Ammon's horn (tissue), 1 donor: ENCODE measurements around the gene TLE3.
"Not testable (repeated sequence)": the region's sequence is repeated elsewhere in the genome, so short reads cannot be mapped to it uniquely, and the experiment has no call there.

ENCODE experiments used
- DNase-seq: peaks from one replicate; pipeline ENCODE4 v3.0.0-alpha.2; 2016; ENCODE audit warnings: low spot score

The TLE3 gene

GRCh38 chr15:70097321-70098152 lies at the start of gene TLE3:
TLE3 (minus strand) TSS chr15:70097917; CDS start chr15:70096798, 1,119 bp downstream.
- peak; percentile 99 for DNase-seq

- DNase-seq: no peak
Observed at GRCh38 chr15:70147178-70147760, 49.6 kb upstream of the TLE3 start.

GRCh38 chr15:70146771-70147170 lies 49.1 kb upstream of the TLE3 start:
- DNase-seq: no peak

- DNase-seq: no peak
Observed at GRCh38 chr15:70146162-70146561, 48.4 kb upstream of the TLE3 start.

- DNase-seq: no peak
Observed at GRCh38 chr15:70145261-70145660, 47.5 kb upstream of the TLE3 start.

- DNase-seq: peak; percentile 29
Observed at GRCh38 chr15:70142322-70143191, 44.8 kb upstream of the TLE3 start.

- no peak for DNase-seq
Observed at GRCh38 chr15:70142072-70142321, 44.3 kb upstream of the TLE3 start.

GRCh38 chr15:70141376-70142071 lies 43.8 kb upstream of the TLE3 start:
- no peak for DNase-seq

- peak; percentile 37 for DNase-seq
Observed at GRCh38 chr15:70140543-70141375, 43.0 kb upstream of the TLE3 start.

GRCh38 chr15:70140025-70140542 lies 42.4 kb upstream of the TLE3 start:
- DNase-seq: no peak

- no peak for DNase-seq
Observed at GRCh38 chr15:70137967-70138366, 40.2 kb upstream of the TLE3 start.

GRCh38 chr15:70137021-70137420 lies 39.3 kb upstream of the TLE3 start:
- not testable (repeated sequence) for DNase-seq

- DNase-seq: no peak
Observed at GRCh38 chr15:70133781-70134421, 36.2 kb upstream of the TLE3 start.

- DNase-seq: peak; percentile 58
Observed at GRCh38 chr15:70133296-70133695, 35.6 kb upstream of the TLE3 start.

- DNase-seq: no peak
Observed at GRCh38 chr15:70132571-70132970, 34.9 kb upstream of the TLE3 start.

GRCh38 chr15:70132139-70132538 lies 34.4 kb upstream of the TLE3 start:
- DNase-seq: no peak

GRCh38 chr15:70128414-70129140 lies 30.9 kb upstream of the TLE3 start:
- no peak for DNase-seq

GRCh38 chr15:70127770-70128413 lies 30.2 kb upstream of the TLE3 start:
- no peak for DNase-seq

- peak; percentile 67 for DNase-seq
Observed at GRCh38 chr15:70127288-70127746, 29.6 kb upstream of the TLE3 start.
